HG03064 (cell line): Measurements from ENCODE around the gene DPF3.

Source experiments
- ATAC-seq: cut with Tn5 transposase; IDR thresholded peaks from one replicate; pipeline ENCODE4 v1.9.1; 2021; ENCODE audit warnings: low read depth; ENCODE audit not compliant: unreplicated experiment

Gene DPF3

DNA sequence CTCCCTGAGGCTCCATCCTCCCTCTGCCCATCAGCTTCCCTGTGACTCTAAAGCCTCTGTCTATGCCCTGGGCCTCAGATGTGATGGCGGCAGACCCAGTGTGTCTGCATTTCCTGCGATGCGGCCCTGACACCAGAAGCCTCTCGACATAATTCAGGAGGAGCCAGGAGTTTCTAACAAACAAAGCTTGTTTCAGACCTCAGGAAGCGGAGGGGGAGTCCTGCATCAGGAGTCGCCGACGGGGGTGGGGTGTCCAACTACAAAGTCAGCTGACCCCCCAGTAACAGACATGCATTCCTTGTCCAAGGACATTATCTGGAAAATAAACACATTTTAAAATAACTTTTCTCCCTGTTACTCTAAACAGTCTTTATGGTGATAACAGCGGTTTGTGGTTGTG is 167.5 kb downstream of the DPF3 start:
- no peak for ATAC-seq

DNA sequence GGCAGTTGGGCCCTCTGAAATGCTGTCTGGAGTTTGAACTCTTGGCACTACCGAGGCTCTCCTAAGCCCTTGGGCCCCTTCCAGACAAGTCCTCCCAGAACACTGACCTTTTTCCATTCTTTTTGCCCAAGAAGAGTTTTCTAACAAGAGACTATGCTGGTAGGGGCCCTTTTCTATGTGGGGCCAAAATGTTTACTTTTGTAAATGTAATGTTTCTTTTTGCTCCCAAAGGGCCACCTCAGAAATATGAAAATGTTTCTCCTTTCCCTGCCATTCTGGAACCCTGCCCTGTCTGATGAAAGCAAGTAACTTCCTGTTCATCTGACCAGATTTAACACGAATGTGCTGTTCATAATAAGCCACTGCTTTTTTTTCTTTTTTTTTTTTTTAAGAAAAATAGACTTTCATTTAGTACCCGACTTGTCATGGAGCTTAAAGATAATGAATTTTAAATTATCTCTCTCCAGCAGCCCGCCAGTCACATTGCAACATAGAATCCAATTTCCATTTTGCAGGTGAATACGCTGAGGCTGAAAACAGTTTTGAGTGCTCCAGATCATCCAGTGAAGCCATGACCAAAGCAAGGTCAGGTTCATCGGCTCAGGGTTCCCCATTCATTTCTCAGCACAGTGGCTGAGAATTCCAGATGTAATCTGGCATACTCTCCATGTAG is 169.9 kb downstream of the DPF3 start:
- ATAC-seq, result no peak

DNA sequence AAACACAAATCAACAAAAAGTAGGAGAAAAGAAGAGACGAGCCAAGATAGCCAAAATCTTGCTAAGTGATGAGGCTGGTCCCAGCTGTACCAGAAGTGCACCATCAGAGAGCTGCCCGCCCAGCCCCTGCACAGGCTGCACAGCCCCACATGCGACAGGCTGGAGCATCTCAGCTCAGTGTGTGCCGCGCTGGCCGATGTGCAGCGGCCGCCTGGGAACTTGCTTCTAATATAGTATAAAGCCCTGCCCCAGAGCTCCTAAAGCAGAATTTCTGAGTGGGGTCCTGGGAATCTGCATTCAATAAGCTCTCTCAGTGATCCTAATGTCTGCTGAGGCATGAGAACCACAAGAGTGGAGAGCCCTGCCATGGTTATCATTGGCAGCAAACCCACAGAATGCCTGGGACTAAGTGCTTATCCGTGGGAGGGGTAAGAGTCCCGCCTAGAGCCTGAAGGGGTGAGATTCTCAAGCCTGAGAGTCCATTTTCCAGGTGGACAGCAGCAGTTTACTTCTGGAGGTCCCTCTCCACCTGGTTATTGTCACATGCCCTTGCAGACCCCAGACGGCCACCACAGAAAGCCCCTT is 171.6 kb downstream of the DPF3 start:
- no peak for ATAC-seq

DNA sequence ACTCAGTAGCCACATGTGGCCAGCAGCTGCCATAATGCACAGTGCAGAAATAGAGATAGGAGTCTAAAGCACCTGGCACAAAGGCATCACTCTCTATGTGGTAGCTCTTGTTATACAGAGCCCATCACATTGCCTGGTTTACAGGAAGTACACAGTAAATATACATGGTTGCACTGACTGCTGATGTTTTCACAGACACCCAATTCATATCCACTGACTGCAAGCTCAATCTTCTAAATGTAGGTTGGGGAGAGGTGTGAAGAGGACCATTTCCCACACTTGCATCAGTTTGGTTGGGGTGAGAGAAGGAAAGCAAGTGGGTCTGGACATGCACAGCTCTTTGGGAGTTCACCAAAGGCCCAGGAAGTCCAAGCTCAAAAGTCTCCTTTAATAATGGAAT is 172.8 kb downstream of the DPF3 start:
- ATAC-seq, result no peak

DNA sequence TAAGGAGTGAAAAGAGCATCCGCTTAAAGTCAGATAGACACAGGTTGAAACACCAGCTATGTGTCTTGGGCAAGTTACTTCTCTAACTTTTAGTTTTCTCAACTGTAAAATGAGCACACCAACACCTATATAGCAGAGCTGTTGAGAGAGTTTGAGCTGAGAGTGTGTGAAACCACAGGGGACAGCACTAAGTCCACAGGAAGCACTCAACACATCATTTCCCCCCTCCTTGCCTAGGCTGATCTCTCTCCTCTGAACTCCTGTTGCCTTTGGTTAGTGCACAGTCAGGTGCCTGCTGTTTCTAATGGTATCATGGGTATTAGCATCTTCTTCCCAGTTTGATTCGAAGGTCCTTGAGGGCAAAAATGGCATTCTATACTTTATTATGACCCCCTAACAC is 176.7 kb downstream of the DPF3 start:
- no peak for ATAC-seq

DNA sequence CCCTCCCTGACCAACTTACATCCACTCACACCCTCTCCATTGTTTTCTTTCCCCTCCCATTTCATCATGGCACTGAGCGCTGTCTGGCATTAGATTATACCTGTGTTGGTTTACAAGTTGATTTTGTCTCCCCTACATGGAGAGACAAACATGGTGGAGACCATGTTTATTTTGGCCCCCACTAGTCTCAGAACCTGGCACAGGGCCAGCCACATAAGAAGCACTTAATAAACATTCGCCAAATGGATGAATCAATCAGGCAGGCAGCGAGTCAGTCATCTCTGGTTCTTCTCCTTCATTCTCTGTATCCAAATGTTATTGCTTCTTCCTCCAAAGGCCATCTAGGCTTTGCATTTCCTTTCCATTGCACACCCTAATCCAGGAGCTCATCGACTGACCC is 177.4 kb downstream of the DPF3 start:
- no peak for ATAC-seq

DNA sequence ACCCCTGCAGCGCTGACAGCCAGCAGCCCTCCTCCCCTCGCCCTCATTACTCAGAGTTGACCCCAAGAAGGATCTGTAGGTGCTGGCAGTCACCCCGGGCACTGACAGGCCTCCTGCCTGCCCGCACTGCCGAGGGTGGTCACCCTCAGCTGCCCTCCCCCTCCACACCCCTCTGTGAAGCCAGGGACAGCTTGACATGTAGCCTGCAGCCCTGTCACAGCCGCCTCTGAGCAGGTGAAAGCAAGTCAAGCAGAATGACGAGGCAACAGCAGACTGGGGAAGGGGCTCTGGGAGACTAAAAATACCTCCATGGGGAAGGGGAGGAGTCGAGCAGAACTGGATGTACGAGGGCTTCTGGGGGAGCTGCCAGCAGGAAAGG is 178.1 kb downstream of the DPF3 start:
- ATAC-seq, result no peak

DNA sequence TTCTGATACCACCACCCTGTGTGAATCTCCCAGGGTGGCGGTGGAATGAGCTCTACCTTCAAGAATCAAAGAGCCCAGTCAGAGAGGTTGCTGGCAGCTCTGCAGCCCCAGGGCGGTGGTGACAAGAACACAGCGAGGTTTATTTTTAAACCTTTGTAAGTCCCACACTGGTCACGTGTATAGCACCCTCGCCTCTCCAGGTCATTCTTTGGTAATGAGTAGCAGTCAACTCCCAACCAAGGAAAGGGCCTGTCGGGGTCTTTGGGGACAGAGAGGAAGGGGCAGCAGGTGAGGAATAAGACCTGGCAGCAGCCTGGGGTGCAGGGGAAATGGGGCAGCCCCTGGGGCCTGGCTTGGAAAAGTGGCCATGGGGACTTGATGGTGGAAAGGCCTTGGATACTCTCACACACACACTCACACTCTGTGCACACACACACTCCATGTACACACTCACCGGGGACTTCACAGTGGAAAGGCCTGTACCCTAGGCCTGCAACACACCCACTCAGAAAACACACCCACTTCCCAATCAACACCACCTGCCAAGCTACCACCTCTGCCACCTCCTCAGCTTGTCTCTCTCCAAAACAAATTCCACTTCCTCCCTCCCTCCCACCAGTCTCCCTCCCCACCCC is 178.6 kb downstream of the DPF3 start:
- ATAC-seq, result no peak

DNA sequence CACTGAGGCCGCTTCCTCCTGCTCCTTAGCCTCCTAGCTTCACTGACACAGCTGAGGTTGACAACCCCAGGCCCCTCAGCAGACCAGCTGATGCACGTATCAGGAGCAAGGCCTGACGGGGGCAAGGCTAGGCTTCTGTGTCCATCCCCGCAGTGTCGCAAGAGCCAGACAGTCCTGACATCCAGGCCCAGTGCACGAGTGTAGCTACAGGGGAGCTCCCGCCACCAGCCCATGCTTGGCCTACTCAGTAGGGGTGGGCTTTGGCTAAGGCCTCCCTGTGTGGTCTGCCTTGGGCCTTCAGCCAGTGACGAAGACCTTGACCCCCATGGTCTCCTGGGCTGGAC is 179.1 kb downstream of the DPF3 start:
- no peak for ATAC-seq

DNA sequence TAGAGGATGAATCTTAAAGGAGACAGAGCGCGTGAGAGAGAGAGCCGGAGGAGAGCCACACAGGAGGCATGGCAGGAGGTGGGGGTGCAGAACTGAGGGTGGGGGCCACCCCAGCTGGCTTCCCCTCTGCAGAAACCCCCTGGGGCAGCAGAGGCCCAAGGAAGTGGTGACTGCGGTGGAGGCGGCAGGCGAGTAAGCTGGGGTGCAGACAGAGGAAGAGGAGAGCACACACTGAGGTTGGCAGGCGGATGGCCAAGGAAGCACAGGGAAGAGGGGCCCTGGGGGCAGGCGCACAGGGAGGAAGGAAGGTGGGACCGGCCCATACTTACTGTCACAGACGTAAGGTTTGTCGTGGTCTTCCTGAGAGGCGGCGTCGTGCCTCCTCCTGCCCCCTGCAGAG is 179.8 kb downstream of the DPF3 start:
- no peak for ATAC-seq

DNA sequence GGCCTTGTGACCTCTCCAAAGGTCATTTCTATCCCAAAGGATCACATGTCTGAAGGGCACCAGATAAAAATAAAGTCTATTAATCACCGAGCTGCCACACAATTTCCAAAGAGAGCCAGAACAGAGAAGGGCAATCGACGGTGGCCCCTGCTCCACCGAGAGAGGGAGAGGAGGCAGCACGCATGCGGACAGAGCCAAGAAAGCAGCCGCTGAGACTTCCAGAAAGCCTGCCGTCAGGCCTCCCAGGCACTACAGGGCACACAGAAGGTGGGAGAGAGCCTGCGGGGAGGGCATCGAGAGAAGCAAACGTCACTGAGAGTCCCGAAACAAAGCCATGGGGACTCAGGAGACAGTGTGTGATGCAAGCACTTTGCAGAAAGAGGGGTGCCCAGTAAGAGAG is 182.0 kb downstream of the DPF3 start:
- no peak for ATAC-seq

DNA sequence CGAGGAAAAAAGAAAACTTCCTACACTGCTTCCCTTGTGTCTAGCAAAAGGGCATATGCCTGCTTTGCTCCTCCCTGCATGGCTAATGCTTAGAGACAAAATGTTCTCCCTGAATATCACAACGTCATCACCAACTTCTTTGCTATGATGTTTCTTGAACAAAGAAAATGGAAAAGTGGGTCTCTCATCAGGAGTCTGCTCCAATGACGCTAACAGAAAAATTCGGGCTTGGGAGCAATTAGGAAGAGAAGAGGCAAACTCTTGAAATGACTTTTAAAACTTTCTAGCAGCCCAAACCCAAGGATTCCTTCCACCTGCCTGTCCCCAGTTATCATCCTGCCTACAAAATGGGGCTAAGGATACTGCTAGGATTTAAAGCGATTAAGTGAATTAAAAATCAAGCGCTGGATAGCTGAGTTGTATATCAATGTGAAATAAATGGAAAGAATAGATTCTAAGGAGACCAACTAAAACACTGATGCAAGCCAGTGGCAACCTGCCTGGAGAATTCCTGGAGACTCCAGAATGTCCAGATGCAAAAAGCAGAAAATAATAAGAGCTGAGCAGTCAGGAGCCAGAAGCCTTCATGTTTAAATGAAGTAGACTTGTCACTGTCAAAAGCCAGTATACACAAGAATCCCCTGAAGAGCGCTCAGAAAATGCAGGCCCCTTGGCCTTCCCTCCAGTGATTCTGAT is 183.8 kb downstream of the DPF3 start:
- no peak for ATAC-seq

DNA sequence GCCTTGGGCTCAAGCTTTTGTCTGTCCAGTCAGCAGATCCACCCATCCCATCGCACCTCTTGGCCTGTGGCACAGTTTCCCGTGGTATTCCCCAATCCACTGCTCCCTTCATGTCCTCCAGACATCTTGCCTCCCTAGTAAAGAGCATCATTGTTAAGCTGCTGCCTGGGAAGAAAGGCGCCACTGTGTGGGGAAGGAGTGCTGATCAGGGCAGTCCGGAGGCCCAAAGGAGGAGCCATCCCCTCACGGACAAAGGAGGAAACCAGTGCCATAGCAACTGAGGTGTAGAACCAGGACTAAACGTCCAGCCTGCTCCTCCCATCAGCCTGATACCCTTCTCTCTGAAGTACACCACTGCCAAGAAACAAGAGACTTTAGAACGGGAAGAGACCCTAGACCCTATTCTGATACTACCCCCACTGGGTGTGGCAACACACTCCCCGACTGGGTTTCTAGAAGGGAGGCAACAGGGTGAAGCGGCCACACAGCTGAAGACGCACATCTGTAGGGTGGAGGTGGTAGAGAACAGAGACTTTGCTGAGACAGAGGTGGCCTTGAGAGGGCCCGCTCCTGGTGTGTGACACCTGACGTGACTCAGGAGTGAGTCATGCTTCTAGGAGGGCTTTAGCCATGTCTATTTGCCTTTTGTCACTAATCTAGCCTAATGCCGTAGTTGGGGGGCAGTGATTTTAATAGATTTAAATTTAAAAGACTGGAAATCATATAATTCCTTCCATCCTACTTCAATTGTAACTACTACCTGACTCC is 185.0 kb downstream of the DPF3 start:
- ATAC-seq, result no peak

DNA sequence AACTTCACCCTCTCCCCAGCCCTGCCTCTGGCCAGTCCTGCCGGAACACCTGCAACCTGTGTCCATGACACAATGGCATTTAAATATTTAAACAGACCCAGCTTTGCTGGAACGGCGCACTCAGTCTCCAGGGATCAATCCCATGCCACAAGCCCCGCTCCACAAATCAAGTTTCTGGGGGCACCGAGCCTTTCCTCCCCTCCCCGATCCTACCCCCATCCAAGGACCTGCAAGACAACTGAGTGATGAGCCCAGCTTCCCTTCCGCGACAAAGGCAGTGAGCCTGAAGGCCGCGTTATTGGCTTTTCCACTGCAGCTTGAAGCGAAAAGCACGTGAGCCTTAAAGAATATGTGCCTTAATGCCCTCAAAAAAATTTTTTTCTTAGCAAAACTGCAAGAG is 185.7 kb downstream of the DPF3 start:
- no peak for ATAC-seq

DNA sequence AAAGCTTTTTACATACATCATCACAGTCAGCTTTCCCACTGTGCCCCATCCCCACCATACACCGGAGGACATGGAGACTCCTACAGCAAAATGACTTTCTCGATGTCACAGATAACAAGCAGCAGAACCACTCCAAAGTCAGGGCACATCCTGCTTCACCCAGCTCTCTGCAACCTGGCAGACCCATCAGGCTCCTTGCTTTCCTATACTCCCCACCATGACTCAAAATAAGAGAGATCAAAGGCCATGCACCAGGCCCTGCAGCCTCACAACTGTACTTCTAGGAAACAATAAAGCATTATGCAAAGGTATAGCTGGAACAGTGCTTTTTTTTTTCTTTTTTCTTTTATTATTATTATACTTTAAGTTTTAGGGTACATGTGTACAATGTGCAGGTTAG is 187.4 kb downstream of the DPF3 start:
- ATAC-seq, result no peak

DNA sequence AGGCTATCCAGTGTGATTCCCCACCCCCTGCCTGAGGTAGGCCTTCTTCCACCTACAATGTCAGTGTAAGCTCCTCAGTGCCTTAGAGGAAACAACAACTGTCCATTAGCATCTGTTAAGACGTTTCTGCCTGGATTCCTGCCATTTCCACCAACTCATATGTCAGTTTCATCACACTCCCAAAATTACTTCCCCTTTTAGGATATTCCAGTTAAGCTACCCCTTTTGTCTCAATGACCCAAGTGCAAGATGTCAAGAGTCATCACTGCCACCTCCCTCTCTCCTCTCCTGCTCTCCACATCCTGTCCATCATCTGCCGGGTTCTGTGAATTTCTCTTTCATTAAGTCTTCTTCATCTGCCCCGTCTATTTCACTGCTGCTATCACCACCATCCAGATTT is 189.4 kb downstream of the DPF3 start:
- no peak for ATAC-seq

DNA sequence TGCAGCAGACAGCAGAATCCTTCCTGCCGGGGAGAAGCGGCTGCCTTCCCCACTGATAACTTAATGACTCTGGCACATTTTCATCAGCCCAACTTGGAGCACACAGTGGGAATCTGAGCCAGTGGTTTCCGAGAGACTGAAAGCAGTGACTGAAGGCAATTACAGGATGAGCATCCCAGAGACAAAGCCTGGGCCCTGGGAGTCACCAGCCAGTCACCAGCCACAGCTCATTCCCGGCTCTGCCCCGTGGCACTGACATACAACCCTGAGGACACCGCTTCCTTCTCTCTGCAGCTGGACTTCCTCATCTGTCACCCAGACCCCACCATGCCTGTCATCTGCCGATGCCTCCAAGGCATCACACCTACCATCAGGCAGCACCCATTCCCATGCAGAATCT is 192.3 kb downstream of the DPF3 start:
- no peak for ATAC-seq

DNA sequence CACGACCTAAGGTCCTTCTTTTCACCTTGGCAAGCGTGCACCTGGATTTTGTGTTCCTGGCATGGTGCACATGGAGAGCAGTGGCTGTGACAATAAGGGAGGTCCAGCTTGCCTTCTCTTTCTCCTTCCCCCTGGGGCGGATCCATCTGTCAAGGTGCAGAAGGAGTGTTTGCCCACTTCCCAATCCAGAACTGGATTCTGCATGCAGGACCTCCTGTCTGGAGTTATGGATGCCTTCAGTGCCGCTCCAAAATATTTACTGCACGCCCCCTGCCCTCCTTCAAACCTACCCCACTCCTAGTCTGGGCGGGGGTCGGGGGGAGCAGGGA is 192.7 kb downstream of the DPF3 start:
- ATAC-seq, result no peak

DNA sequence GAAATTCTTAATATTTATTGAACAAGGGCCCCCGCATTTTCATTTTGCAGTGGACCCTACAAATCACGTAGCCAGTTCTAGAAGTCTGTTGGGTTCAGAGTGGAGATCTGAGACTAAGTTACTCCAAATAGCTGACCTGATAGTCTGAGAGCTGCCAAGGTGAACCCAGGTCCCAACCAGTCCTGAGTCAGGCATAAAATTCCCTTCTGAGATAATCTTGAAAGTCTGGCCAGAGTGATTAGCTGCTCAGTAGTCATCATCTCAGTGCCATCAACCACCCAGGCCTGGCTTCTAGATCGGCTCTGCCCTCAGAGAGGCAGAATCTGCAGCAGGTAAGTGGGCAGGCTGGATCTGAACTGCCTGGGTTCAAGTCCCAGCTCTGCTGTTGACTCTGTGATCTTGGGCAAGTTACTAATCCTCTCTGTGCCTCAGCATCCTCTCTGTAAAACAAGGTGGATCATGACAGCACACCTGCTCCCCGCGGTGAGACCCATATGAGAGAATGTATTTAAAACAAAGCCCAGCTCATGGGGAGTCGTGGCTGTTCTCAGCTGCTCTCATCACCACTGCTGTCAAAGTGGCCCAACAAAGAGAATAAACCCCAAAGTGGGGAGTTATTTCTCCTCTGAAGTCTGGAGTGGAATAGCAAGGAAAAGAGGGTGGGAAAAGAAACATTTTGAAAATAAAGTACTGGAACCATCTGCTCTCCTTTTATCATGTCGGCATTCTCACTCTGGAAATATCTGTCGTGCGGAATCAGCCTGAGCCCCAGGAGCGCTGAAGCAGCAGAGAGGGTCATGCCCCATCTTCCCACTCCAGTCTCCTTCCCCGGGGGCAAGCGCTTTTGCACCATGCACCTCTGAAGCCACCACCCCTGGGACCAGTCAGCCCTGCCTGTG is 193.3 kb downstream of the DPF3 start:
- no peak for ATAC-seq

DNA sequence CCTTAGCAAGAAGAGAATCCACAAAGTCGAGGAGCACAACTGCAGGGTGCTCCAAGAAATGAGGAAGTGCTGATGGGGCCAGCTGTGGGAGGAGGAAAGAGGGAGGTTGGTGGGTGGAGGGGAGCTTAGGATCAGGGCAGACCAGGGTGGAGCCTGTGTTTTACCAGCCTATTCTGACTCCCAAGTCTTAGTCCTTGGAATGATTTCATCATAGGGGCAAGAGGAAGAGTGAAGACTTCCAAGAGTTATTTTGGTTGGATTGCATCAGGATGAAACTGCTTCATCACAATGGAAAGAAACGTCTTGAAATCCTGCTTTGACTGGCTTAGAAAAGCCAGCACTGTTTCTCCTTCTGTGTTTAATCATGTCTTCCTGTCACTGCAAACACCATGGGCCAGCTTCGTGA is 194.0 kb downstream of the DPF3 start:
- no peak for ATAC-seq
